Right lung (tissue), 5 donors: ENCODE measurements around the gene PPP2R2B. TPM values are rescaled to one million over a fixed set of nuclear protein-coding genes. Genes with fewer than 3 reads are reported as not detected.

Experiments
- DNase-seq, 2 donors: peaks; one replicate each; pipeline ENCODE4 v3.0.0-alpha.2; 2013
- polyA plus RNA-seq, 5 donors: library from polyadenylated mRNA; unstranded; fragments of 120-200 nt; gene quantifications; one replicate each; pipeline versions ENCODE4 v1.2.1 to v1.2.3, GENCODE V29; 2013; ENCODE audit warnings: inconsistent platforms in 1 of 5, low replicate concordance in 1 of 5; ENCODE audit not compliant: insufficient read length in 5 of 5, insufficient read depth in 1 of 5

PPP2R2B gene
- polyA plus RNA-seq, 5 donors: 0.16 to 0.40 (median 0.29) TPM

GRCh38 chr5:146553446-146553845 lies 325.1 kb downstream of the PPP2R2B start:
- no peak for DNase-seq

GRCh38 chr5:146549615-146550014 lies 328.9 kb downstream of the PPP2R2B start:
- DNase-seq: no peak

DNA sequence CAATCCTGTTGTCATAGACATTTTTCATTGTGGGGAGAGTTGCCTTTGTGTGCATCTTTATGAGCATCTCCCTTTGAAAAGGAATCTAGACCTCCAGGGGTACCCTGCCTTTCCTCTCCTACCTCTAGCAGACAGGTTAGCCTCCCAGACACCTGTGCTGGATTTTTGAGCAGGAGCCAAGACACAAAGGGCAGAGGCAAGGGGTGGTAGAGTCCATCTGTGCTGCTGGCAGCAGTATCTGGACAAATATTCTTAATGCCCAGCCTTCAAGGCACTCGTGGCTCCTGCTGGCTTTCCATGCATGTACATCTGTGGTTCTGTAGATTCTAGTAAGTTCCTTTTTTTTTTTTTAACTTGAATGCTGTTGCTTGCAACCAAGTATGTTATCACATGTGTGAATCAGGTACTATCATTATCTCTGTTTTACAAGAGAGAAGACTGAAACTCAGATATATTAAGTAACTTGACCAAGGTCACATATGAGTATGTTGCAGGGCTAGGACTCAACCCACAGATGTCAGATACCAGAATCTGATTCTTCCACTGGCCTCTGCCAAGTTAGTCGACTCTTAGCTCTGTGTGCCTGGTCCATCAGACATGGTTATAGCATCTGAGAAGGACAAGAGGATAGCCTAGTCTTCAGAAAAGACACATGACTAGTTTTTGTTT lies 329.6 kb downstream of the PPP2R2B start:
- no peak for DNase-seq

DNA sequence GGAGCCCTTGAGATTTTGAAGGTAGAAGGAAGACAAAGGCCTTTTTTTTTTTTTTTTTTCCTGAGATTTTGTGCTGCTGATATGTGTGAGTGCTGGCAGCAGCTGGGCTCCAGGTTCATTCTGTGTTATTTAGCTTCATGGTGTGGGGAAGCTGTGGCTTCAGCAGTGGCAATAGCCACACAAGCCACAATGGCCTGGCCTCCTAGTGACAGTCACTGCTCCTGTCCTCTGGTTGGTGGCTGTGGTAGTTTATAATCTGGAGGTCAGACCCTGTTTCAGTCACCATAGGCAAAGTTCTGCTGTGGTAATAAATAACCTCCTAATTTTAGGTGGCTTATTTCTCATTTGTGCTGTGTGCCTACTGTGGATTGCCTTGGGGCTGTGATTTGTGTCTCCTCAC lies 334.3 kb downstream of the PPP2R2B start:
- DNase-seq: no peak

DNA sequence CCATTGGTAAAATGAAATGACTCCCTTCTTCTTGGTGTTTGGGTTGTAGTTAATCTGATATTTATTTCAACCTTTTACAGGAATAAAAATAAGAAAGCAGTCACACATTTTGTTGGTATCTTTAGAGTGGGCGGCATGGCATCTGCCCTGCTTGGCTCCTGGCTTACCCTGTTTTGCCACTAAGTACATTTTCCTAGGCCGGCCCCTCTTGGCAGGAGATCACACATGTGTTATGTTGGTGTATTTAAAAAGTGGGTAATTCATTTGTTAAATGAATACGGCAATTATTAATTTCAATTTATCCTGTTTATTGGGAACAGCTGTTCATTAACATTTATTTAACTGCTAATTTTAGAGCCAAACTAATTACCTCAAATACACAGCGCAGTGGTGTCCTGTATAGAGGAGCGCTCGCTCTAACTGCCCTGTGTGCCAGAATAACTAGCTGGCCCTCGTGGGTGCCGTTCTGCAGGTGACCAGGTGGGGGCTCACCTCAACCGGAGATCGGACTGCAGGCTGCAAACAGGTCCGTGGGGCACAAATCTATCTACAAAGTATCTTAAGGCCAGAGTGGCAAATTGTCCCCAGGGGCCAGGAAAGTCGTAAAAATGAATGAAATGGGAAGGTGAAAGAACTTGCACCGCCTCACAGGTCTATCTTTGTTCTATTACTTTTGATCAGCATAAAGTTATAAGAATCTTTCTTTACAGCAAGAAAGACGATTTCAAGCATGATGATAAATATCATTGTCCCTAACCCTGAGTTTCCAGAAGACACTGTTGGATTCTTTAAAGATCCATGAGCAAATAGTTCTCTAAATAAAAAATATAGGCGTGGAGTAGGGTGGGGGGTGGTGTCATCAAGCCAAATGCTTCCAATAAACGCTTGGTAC lies 336.4 kb downstream of the PPP2R2B start:
- DNase-seq: peak in 1 of 2 donors; percentile 34

- no peak for DNase-seq
Measured at GRCh38 chr5:146540414-146540813, 338.1 kb downstream of the PPP2R2B start.

DNA sequence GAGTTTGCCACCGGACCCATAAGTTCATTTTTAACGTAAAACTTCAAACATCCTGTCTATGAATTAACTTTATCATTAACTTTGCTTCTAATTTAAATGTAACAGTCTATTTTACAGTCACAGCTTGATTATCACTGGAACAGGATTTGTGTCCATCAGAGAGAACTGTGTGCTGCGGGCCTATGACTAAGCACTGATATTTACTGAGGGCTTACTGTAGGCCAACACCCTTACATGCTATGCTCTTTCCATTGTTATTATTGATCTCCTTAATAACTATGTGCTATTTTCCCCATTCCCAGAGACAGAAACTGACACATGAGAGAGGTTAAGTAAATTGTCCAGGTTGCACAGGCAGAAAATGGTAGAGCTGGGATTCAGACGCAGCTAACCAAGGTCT lies 338.6 kb downstream of the PPP2R2B start:
- DNase-seq: no peak

- no peak for DNase-seq
Measured at GRCh38 chr5:146538432-146538831, 340.1 kb downstream of the PPP2R2B start.

- no peak for DNase-seq
Measured at GRCh38 chr5:146533882-146534281, 344.7 kb downstream of the PPP2R2B start.

DNA sequence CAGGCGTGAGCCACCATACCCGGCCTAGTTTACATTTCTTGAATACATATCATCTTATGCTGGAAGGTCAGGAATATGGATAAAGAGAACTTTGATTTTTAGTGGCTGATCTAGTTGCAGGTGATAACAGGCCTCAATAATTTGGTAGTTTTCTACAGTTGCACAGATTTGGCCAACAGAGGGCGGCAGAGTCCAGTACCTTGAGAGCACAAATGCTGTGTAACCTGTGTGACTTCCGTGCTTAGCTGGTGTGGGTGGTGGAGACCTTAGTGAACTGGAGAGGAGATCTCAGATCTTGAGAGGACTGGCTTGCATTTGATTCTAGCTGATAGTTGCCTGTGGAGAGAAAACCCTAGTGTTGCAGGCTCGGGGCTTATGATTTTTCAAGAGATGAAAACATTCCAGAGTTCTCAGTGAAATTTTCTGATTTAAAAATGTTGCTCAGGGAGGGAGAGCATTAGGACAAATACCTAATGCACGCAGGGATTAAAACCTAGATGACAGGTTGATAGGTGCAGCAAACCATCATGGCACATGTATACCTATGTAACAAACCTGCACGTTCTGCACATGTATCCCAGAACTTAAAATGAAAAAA lies 345.2 kb downstream of the PPP2R2B start:
- DNase-seq: peak; percentile 18 to 28
